Natural killer cell (primary cell): ENCODE measurements around the gene RPS2. TPM values are rescaled to one million over a fixed set of nuclear protein-coding genes. Genes with fewer than 3 reads are reported as not detected.

ENCODE experiments used
- ATAC-seq, 3 donors: fragments of 150-1000 bp in 2 of 3; fragments of 200-7000 bp in 1 of 3; cut with Tn5 transposase; 1 replicate in 1 of 3; 2 replicates in 2 of 3; pipeline ENCODE4 v1.10.0; 2021; ENCODE audit warnings: mild to moderate bottlenecking in 2 of 3, moderate library complexity in 2 of 3
- DNase-seq, 2 donors: peaks; one replicate each; pipeline versions ENCODE4 v3.0.0 to v3.0.0-alpha.2; 2013 to 2021; ENCODE audit warnings: mixed read lengths in 1 of 2
- H3K27ac ChIP-seq: one replicate; pipeline ENCODE4 v1.5.1; 2013; ENCODE audit warnings: mild to moderate bottlenecking, low read length
- H3K27me3 ChIP-seq: one replicate; pipeline ENCODE4 v1.6.1; 2013; ENCODE audit warnings: low read length; ENCODE audit not compliant: control insufficient read depth, insufficient read depth
- H3K36me3 ChIP-seq: one replicate; pipeline ENCODE4 v1.6.1; 2013; ENCODE audit warnings: low read length; ENCODE audit not compliant: control insufficient read depth, insufficient read depth
- H3K4me1 ChIP-seq: one replicate; pipeline ENCODE4 v1.6.1; 2013; ENCODE audit warnings: low read length; ENCODE audit not compliant: control insufficient read depth, insufficient read depth
- H3K4me3 ChIP-seq: one replicate; pipeline ENCODE4 v1.5.1; 2013; ENCODE audit warnings: low read length
- H3K9me3 ChIP-seq: one replicate; pipeline ENCODE4 v1.6.1; 2013; ENCODE audit warnings: low read length; ENCODE audit not compliant: control insufficient read depth, insufficient read depth
- H3K27ac Mint-ChIP-seq, 2 donors: one replicate each; pipeline ENCODE4 v1.8.0; 2022; ENCODE audit warnings: mild to moderate bottlenecking in 2 of 2, mixed read lengths in 2 of 2, moderate library complexity in 1 of 2
- H3K27me3 Mint-ChIP-seq, 2 donors: one replicate each; pipeline ENCODE4 v1.8.0; 2022; ENCODE audit warnings: low read depth in 2 of 2, mixed read lengths in 2 of 2
- H3K36me3 Mint-ChIP-seq: one replicate; pipeline ENCODE4 v1.8.0; 2022; ENCODE audit warnings: mixed read lengths
- H3K4me1 Mint-ChIP-seq, 2 donors: one replicate each; pipeline ENCODE4 v1.8.0; 2022; ENCODE audit warnings: mixed read lengths in 2 of 2
- H3K4me3 Mint-ChIP-seq: one replicate; pipeline ENCODE4 v1.8.0; 2022; ENCODE audit warnings: mild to moderate bottlenecking, moderate library complexity, mixed read lengths
- H3K9me3 Mint-ChIP-seq, 2 donors: one replicate each; pipeline ENCODE4 v1.8.0; 2022; ENCODE audit warnings: mixed read lengths in 2 of 2
- CTCF ChIP-seq: fragments of 200-600 bp; IDR thresholded peaks from one replicate; pipeline ENCODE4 v1.8.0; 2022; ENCODE audit warnings: antibody characterized with exemption
- WGBS: methylation state at CpG from one replicate; pipeline ENCODE4 v1.1.7; 2013; ENCODE audit warnings: missing lambda C conversion rate; ENCODE audit not compliant: insufficient coverage; 5-methylcytosine and 5-hydroxymethylcytosine counted together
- intact Hi-C: fragments of 100-400 bp; cut with micrococcal nuclease; formaldehyde crosslinking; loops from one replicate; pipeline ENCODE4 v1.14.2; 2022
- total RNA-seq, 4 donors: library from RNA; stranded (reverse); fragments of 120-200 nt in 1 of 4; gene quantifications; one replicate each; pipeline versions ENCODE4 v1.2.3 to v1.2.4, GENCODE V29; 2013 to 2022

The RPS2 gene
- total RNA-seq, 3 donors from 2014 or later (not counting 1 experiment from before 2014, with no cell fraction given), result 1,124 to 1,385 (median 1,274) TPM

GRCh38 chr16:1914084-1914608, 50.5 kb downstream of the RPS2 start:
- WGBS, result 49% methylated on average over 15 of the region's 15 CpGs
- no peaks in the 10 kb centered on the region for H3K9me3 Mint-ChIP-seq
- peaks cover 11% of the 10 kb centered on the region for H3K27me3 ChIP-seq
- H3K4me3 ChIP-seq, result no peak overlapping the region
- DNase-seq, result no peak
- no peaks in the 10 kb centered on the region for H3K36me3 ChIP-seq
- no peak overlapping the region for H3K4me3 Mint-ChIP-seq
- intact Hi-C loops, result no loop called here
- ATAC-seq, result no peak
- no peak overlapping the region for H3K27ac ChIP-seq
- TF ChIP-seq CTCF, result no peak
- no peaks in the 10 kb centered on the region for H3K4me1 ChIP-seq
- H3K4me1 Mint-ChIP-seq, result no peaks in the 10 kb centered on the region
- H3K27ac Mint-ChIP-seq, result no peak overlapping the region
- no peaks in the 10 kb centered on the region for H3K36me3 Mint-ChIP-seq
- H3K27me3 Mint-ChIP-seq, result peaks cover 14 to 25% of the 10 kb centered on the region in 2 donors
- no peaks in the 10 kb centered on the region for H3K9me3 ChIP-seq

DNA sequence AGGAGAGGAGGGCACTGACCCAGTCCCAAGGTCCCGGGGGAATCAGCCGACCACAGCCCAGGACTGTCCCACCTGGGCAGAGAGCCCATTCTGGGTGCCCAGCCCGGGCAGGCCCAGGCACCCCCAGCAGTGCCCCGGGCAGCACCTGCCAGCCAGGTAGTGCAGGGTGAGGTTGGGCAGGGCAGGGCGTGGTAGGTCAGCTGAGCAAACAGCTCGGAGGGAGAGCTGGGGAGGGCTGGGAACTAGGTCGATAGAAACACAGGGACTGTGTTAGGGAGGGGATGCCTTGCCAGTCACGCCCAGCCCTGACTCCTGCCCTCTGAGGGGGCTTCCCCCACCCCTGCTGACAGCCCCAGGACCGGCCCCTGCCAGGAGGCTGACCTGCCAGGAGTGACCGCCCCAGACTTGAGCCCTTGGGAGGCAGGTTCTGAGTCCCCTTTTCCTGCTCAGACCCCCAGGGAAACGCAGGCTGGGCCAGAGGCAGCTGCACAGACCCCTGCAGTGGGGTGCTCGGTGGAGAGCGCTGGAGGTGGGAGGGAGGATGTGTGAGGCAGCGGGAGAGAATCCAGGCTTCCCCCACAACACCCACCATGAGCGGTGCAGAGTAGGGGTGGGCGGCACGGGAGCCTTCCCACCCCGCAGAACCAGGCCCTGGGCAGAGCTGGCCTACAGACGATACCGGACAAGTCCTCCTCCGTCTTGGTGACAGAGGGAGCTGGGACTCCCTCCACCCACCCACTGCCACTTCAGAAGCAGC, 51.1 kb downstream of the RPS2 start:
- no peak overlapping the region for H3K27ac Mint-ChIP-seq
- no peak overlapping the region for H3K4me3 Mint-ChIP-seq
- no peaks in the 10 kb centered on the region for H3K9me3 Mint-ChIP-seq
- no peak for TF ChIP-seq CTCF
- H3K36me3 Mint-ChIP-seq, result no peaks in the 10 kb centered on the region
- Histone ChIP-seq H3K9me3 (no peaks in the 10 kb centered on the region), H3K4me3 (no peak overlapping the region), H3K36me3 (no peaks in the 10 kb centered on the region), H3K27me3 (peaks cover 11% of the 10 kb centered on the region), H3K27ac (no peak overlapping the region), H3K4me1 (no peaks in the 10 kb centered on the region)
- intact Hi-C loops, result no loop called here
- WGBS, result 70% methylated on average over 15 of the region's 21 CpGs
- no peak for ATAC-seq
- no peaks in the 10 kb centered on the region for H3K4me1 Mint-ChIP-seq
- no peak for DNase-seq
- peaks cover 17 to 26% of the 10 kb centered on the region in 2 donors for H3K27me3 Mint-ChIP-seq

DNA sequence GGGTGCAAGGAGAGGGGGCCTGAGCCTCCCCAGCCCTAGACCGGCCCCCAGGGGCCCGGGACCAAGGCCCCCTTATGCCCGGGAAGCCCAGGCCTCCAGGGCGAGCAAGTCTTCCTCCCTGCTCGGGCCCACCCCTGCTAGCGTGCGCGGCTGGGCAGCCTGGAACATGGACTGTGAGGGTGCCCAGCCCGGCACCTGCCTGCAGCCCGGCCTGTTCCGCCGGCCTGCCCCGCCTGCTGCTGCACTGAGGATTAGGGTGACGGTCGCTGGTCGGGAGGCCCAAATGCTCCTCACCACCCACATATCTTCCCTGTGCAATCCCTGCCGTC, 52.4 kb downstream of the RPS2 start:
- Histone ChIP-seq H3K27ac (no peak overlapping the region), H3K4me1 (no peaks in the 10 kb centered on the region), H3K36me3 (no peaks in the 10 kb centered on the region), H3K9me3 (no peaks in the 10 kb centered on the region), H3K27me3 (peaks cover 6% of the 10 kb centered on the region), H3K4me3 (no peak overlapping the region)
- no peak overlapping the region for H3K27ac Mint-ChIP-seq
- DNase-seq (no peak), ATAC-seq (no peak)
- no peaks in the 10 kb centered on the region for H3K36me3 Mint-ChIP-seq
- intact Hi-C loops, result no loop called here
- WGBS, result 87% methylated on average over 17 of the region's 17 CpGs
- no peak overlapping the region for H3K4me3 Mint-ChIP-seq
- no peak for TF ChIP-seq CTCF
- H3K9me3 Mint-ChIP-seq, result no peaks in the 10 kb centered on the region
- no peaks in the 10 kb centered on the region for H3K4me1 Mint-ChIP-seq
- H3K27me3 Mint-ChIP-seq, result peaks cover 20 to 28% of the 10 kb centered on the region in 2 donors

Other genes with a start within 250 kb of the RPS2 start
- gene NME3, start 193.3 kb downstream of the RPS2 start, total RNA-seq, result 10 to 100 TPM; 40.6 to 50.3 (median 46.2) TPM
- 10 to 100 TPM; 30.0 to 33.8 (median 30.1) TPM for gene EME2, start 192.0 kb downstream of the RPS2 start, total RNA-seq
- gene MRPS34, start 191.7 kb downstream of the RPS2 start, total RNA-seq, result 10 to 100 TPM; 26.5 to 42.0 (median 41.4) TPM
- 100 to 1,000 TPM; 100 to 122 (median 110) TPM for gene SPSB3, start 182.3 kb downstream of the RPS2 start, total RNA-seq
- gene NUBP2, start 181.9 kb downstream of the RPS2 start, total RNA-seq, result 10 to 100 TPM; 39.5 to 51.9 (median 49.4) TPM
- 1 to 10 TPM in 1 of 3 donors, under 1 TPM in 2; 0.47 to 1.1 (median 0.70) TPM for gene IGFALS, start 171.1 kb downstream of the RPS2 start, total RNA-seq
- 10 to 100 TPM; 27.8 to 38.4 (median 37.5) TPM for gene HAGH, start 138.0 kb downstream of the RPS2 start, total RNA-seq
- gene FAHD1, start 137.6 kb downstream of the RPS2 start, total RNA-seq, result 10 to 100 TPM in 1 of 3 donors, 1 to 10 TPM in 2; 5.3 to 10.6 (median 7.4) TPM
- not detected for gene MEIOB, start 92.7 kb downstream of the RPS2 start, total RNA-seq
- not detected for gene HS3ST6, start 46.4 kb downstream of the RPS2 start, total RNA-seq
- 10 to 100 TPM; 10.8 to 19.9 (median 14.8) TPM for gene MSRB1, start 21.6 kb downstream of the RPS2 start, total RNA-seq
- not detected for gene RPL3L, start 10.1 kb downstream of the RPS2 start, total RNA-seq
- gene NDUFB10, start 5.3 kb downstream of the RPS2 start, total RNA-seq, result 10 to 100 TPM; 54.5 to 61.1 (median 59.5) TPM
- not detected for gene RNF151, start 2.0 kb upstream of the RPS2 start, total RNA-seq
- gene TBL3, start 7.2 kb upstream of the RPS2 start, total RNA-seq, result 10 to 100 TPM; 25.1 to 28.9 (median 28.1) TPM
- gene NOXO1, start 16.6 kb upstream of the RPS2 start, total RNA-seq, result not detected
- gene GFER, start 19.4 kb upstream of the RPS2 start, total RNA-seq, result 10 to 100 TPM; 23.8 to 29.5 (median 24.6) TPM
- gene SYNGR3, start 25.1 kb upstream of the RPS2 start, total RNA-seq, result 10 to 100 TPM; 10.3 to 19.3 (median 19.1) TPM
- gene ZNF598, start 45.0 kb upstream of the RPS2 start, total RNA-seq, result 10 to 100 TPM; 56.1 to 71.6 (median 58.2) TPM
- gene NPW, start 55.0 kb upstream of the RPS2 start, total RNA-seq, result under 1 TPM in 1 of 3 donors, not detected in 2; 0.80 TPM
- 1 to 10 TPM; 4.3 to 7.1 (median 5.6) TPM for gene NHERF2, start 62.1 kb upstream of the RPS2 start, total RNA-seq
- gene NTHL1, start 83.0 kb upstream of the RPS2 start, total RNA-seq, result 10 to 100 TPM in 1 of 3 donors, 1 to 10 TPM in 2; 8.7 to 12.9 (median 9.7) TPM
- gene TSC2, start 83.2 kb upstream of the RPS2 start, total RNA-seq, result 100 to 1,000 TPM; 135 to 197 (median 161) TPM
- 100 to 1,000 TPM in 1 of 3 donors, 10 to 100 TPM in 2; 87.0 to 105 (median 99.1) TPM for gene PKD1, start 171.1 kb upstream of the RPS2 start, total RNA-seq
- gene RAB26, start 183.8 kb upstream of the RPS2 start, total RNA-seq, result under 1 TPM in 2 of 3 donors, not detected in 1; 0.27 to 0.28 TPM
- gene TRAF7, start 191.0 kb upstream of the RPS2 start, total RNA-seq, result 10 to 100 TPM; 29.3 to 39.1 (median 37.3) TPM
- gene CASKIN1, start 231.8 kb upstream of the RPS2 start, total RNA-seq, result not detected
- gene MLST8, start 240.6 kb upstream of the RPS2 start, total RNA-seq, result 10 to 100 TPM; 19.7 to 30.2 (median 27.8) TPM
- gene BRICD5, start 246.0 kb upstream of the RPS2 start, total RNA-seq, result 1 to 10 TPM; 3.2 to 5.2 (median 3.6) TPM